Kidney capillary endothelial cell (primary cell): ENCODE results near the gene SMARCB1.

ENCODE experiments used
- DNase-seq: peaks from one replicate; pipeline ENCODE4 v3.0.0-alpha.2; 2018; ENCODE audit warnings: low spot score

The SMARCB1 gene

GRCh38 chr22:23831781-23832180 is 45.0 kb downstream of the SMARCB1 start:
- DNase-seq = no peak

GRCh38 chr22:23832226-23833016 is 45.7 kb downstream of the SMARCB1 start:
- DNase-seq = no peak

GRCh38 chr22:23833017-23833751 is 46.4 kb downstream of the SMARCB1 start:
- DNase-seq = no peak

- no peak for DNase-seq
These were observed 47.1 kb downstream of the SMARCB1 start for GRCh38 chr22:23833911-23834317.

GRCh38 chr22:23834406-23834792 is 47.6 kb downstream of the SMARCB1 start:
- DNase-seq = no peak

- no peak for DNase-seq
These were observed 48.2 kb downstream of the SMARCB1 start for GRCh38 chr22:23834793-23835483.

- DNase-seq = no peak
These were observed 48.8 kb downstream of the SMARCB1 start for GRCh38 chr22:23835484-23836144.

GRCh38 chr22:23836281-23836680 is 49.5 kb downstream of the SMARCB1 start:
- DNase-seq = no peak

GRCh38 chr22:23836692-23837495 is 50.1 kb downstream of the SMARCB1 start:
- DNase-seq = no peak

- no peak for DNase-seq
These were observed 50.7 kb downstream of the SMARCB1 start for GRCh38 chr22:23837496-23837859.

- DNase-seq = no peak
These were observed 51.3 kb downstream of the SMARCB1 start for GRCh38 chr22:23837911-23838680.

GRCh38 chr22:23838681-23839468 is 52.1 kb downstream of the SMARCB1 start, which contains the start of gene DERL3:
DERL3 (minus strand) TSS chr22:23839006; CDS start chr22:23838987, 19 bp downstream.
- DNase-seq = peak; percentile 94

GRCh38 chr22:23840026-23840425 is 53.3 kb downstream of the SMARCB1 start:
- DNase-seq = no peak

GRCh38 chr22:23841292-23841691 is 54.5 kb downstream of the SMARCB1 start:
- no peak for DNase-seq

- no peak for DNase-seq
These were observed 55.1 kb downstream of the SMARCB1 start for GRCh38 chr22:23841736-23842445.

GRCh38 chr22:23842599-23842998 is 55.8 kb downstream of the SMARCB1 start:
- DNase-seq = no peak

GRCh38 chr22:23844739-23845202 is 58.0 kb downstream of the SMARCB1 start:
- no peak for DNase-seq

- no peak for DNase-seq
These were observed 58.7 kb downstream of the SMARCB1 start for GRCh38 chr22:23845265-23846080.
